ENCODE data around the gene APOBEC3A. TPM values are rescaled to one million over a fixed set of nuclear protein-coding genes. Genes with fewer than 3 reads are reported as not detected.

The APOBEC3A gene
- total and polyA plus RNA-seq, 2 experiments from 2014 or later = not detected

DNA sequence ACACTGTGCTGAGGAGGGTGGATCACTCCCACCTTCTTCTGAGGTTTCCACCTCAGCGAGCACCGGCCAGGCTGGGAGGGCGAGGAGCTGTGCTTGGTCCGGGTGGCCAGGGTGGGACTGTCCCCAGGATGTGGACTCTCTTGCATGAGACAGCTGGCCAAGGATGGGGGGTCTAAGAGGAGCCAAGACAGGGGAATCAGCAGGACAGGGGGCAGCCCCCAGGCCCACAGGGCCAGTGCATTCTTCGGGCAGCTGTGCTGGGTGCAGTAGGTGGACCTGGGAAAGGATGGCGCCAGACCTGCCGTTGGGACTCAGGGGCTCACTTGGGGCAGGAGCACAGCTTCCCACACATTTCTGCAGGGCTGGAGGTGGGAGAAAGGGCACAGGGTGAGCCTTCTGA is 9.5 kb downstream of the APOBEC3A start:
- Histone ChIP-seq H3K4me3 (no peak overlapping the region), H4K20me1 (ENCODE audit: insufficient read depth, poor library complexity, severe bottlenecking) (no peaks in the 10 kb centered on the region), H3K9me2 (replicated peaks; ENCODE audit: insufficient read depth) (no peaks in the 10 kb centered on the region), H3K27me3 (no peaks in the 10 kb centered on the region), H3K9me3 (ENCODE audit: low read depth) (no peaks in the 10 kb centered on the region), H3K4me1 (ENCODE audit: insufficient read depth) (peaks cover 16% of the 10 kb centered on the region), H3K36me3 (replicated peaks; ENCODE audit: insufficient read depth, low read depth) (no peaks in the 10 kb centered on the region), H3K79me2 (no peaks in the 10 kb centered on the region), H3K27ac (no peak overlapping the region), H2AFZ (no peak overlapping the region), H3K4me2 (no peak overlapping the region)
- WGBS (ENCODE audit: low lambda C conversion rate, missing lambda C conversion rate) = 97% methylated on average over 7 of the region's 7 CpGs
- TF ChIP-seq, protein P1, sequence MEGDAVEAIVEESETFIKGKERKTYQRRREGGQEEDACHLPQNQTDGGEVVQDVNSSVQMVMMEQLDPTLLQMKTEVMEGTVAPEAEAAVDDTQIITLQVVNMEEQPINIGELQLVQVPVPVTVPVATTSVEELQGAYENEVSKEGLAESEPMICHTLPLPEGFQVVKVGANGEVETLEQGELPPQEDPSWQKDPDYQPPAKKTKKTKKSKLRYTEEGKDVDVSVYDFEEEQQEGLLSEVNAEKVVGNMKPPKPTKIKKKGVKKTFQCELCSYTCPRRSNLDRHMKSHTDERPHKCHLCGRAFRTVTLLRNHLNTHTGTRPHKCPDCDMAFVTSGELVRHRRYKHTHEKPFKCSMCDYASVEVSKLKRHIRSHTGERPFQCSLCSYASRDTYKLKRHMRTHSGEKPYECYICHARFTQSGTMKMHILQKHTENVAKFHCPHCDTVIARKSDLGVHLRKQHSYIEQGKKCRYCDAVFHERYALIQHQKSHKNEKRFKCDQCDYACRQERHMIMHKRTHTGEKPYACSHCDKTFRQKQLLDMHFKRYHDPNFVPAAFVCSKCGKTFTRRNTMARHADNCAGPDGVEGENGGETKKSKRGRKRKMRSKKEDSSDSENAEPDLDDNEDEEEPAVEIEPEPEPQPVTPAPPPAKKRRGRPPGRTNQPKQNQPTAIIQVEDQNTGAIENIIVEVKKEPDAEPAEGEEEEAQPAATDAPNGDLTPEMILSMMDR (IDR thresholded peaks at IDR 0.05; ENCODE audit: poor library complexity) = no peak
- TF ChIP-seq EZH2phosphoT487 (IDR thresholded peaks at IDR 0.05; ENCODE audit: low read depth, severe bottlenecking, unreplicated experiment) (no peak), EZH2 (IDR thresholded peaks at IDR 0.05; ENCODE audit: borderline replicate concordance) (no peak)
- DNase-seq (ENCODE audit: low spot score) = no peak

DNA sequence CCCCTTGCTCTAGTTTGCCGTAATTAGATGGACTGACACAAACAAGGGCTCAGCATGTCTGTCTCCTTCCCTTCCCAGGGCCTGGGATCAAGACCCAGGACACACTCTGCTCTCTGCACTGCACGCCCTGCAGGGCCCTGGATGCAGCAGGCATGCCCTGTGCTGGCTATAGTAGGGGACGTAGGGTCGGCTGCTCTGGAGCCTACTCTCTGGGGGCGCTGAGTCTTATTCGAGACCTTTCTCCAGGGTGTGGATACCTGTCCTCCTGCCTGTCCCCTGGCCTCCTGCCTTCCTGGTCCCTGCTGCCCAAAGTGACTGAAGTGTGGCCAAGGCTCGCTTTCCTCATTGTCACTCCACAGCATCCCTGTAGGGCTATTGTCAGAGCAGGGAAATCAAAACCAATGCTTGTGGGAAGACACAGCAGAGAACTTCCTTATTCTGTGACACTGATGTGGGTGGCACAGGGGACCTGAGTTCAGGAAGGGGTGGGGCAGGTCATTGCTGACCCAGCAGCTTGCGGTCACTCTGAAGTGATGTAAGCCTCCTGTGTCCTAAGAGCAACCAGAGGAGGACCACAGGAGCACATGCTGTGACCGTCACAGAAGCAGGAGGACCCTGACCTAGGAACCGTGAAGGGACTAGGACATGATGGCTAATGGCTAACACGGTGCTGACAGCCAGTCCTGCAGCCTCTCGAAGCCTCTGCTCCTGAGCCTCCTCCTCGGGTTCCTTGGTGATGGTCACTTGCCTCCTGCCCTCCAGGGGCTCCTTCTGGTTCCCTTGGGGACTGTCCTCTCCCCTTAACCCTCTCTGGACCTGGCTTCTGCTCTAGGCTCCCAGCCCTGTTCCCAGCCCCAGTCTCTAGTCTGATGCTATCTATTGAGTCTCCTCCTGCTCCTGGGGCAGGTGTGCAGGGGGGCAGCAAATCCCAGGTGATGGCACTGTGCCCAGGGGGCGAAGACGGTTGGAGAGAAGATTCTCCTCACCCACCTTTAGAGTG is 10.3 kb downstream of the APOBEC3A start:
- no peak for DNase-seq (ENCODE audit: low spot score)
- 87% methylated on average over 15 of the region's 15 CpGs for WGBS (ENCODE audit: low lambda C conversion rate, missing lambda C conversion rate)

DNA sequence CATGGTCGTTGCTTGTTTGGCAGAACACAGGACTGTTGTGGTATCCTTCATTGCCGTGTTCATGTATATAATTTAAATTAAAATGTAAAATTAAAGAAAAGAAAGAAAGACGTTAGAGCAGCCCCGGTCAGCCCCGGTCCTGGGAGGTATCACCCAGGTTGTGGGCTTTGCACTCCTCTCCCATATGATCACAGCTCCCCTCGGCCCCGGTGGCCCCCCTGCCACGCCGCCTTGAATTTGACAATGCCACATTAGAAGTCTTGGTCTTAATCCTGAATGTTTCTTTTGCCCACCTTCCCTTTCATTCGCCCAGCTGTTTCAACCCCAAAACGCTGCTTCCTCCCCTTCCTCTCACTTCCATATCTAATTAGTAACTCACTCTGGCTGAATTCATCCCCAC is 11.4 kb downstream of the APOBEC3A start:
- TF ChIP-seq EZH2phosphoT487 (IDR thresholded peaks at IDR 0.05; ENCODE audit: low read depth, severe bottlenecking, unreplicated experiment) (no peak), EZH2 (IDR thresholded peaks at IDR 0.05; ENCODE audit: borderline replicate concordance) (no peak)
- TF ChIP-seq, protein P1 (IDR thresholded peaks at IDR 0.05; ENCODE audit: poor library complexity) = no peak
- no peaks in the 10 kb centered on the region for H3K9me2 ChIP-seq (replicated peaks; ENCODE audit: insufficient read depth)
- no peaks in the 10 kb centered on the region for H3K9me3 ChIP-seq (ENCODE audit: low read depth)
- DNase-seq (ENCODE audit: low spot score) = no peak
- H3K4me3 ChIP-seq = no peak overlapping the region
- WGBS (ENCODE audit: low lambda C conversion rate, missing lambda C conversion rate) = 94% methylated on average over 11 of the region's 11 CpGs
- H3K79me2 ChIP-seq = no peaks in the 10 kb centered on the region
- H3K4me1 ChIP-seq (ENCODE audit: insufficient read depth) = peaks cover 11% of the 10 kb centered on the region
- no peaks in the 10 kb centered on the region for H3K36me3 ChIP-seq (replicated peaks; ENCODE audit: insufficient read depth, low read depth)
- no peak overlapping the region for H3K4me2 ChIP-seq
- H2AFZ ChIP-seq = no peak overlapping the region
- H4K20me1 ChIP-seq (ENCODE audit: insufficient read depth, poor library complexity, severe bottlenecking) = no peaks in the 10 kb centered on the region
- H3K27ac ChIP-seq = no peak overlapping the region
- no peaks in the 10 kb centered on the region for H3K27me3 ChIP-seq

More for the DNA sequence above, 10.3 kb downstream of the APOBEC3A start:
- Histone ChIP-seq H3K36me3 (replicated peaks; ENCODE audit: insufficient read depth, low read depth) (no peaks in the 10 kb centered on the region), H3K4me1 (ENCODE audit: insufficient read depth) (peaks cover 16% of the 10 kb centered on the region), H3K9me3 (ENCODE audit: low read depth) (no peaks in the 10 kb centered on the region), H3K9me2 (replicated peaks; ENCODE audit: insufficient read depth) (no peaks in the 10 kb centered on the region), H3K4me2 (no peak overlapping the region), H3K27me3 (no peaks in the 10 kb centered on the region), H2AFZ (no peak overlapping the region), H4K20me1 (ENCODE audit: insufficient read depth, poor library complexity, severe bottlenecking) (no peaks in the 10 kb centered on the region), H3K27ac (no peak overlapping the region), H3K79me2 (no peaks in the 10 kb centered on the region), H3K4me3 (no peak overlapping the region)
- TF ChIP-seq, protein P1 (IDR thresholded peaks at IDR 0.05; ENCODE audit: poor library complexity) = no peak
- TF ChIP-seq EZH2phosphoT487 (IDR thresholded peaks at IDR 0.05; ENCODE audit: low read depth, severe bottlenecking, unreplicated experiment) = no peak
- no peak for TF ChIP-seq EZH2 (IDR thresholded peaks at IDR 0.05; ENCODE audit: borderline replicate concordance)

All from hepatocyte (in vitro differentiated cells).